CD4-positive, CD25-positive, alpha-beta regulatory T cell (primary cell): Measurements from ENCODE around the gene MRPL50. TPM values are rescaled to one million over a fixed set of nuclear protein-coding genes. Genes with fewer than 3 reads are reported as not detected.

ENCODE experiments used
- ATAC-seq, 2 donors: fragments of 150-1000 bp; cut with Tn5 transposase; one replicate each; pipeline ENCODE4 v1.10.0; 2021; ENCODE audit warnings: low read depth in 2 of 2, moderate number of reproducible peaks in 2 of 2, moderate library complexity in 1 of 2
- DNase-seq, 3 donors: peaks; one replicate each; pipeline versions ENCODE4 v3.0.0 to v3.0.0-alpha.2; 2012 to 2022; ENCODE audit warnings: mixed read lengths in 1 of 3
- H3K27ac ChIP-seq: one replicate; pipeline ENCODE4 v1.7.0; 2013; ENCODE audit warnings: mild to moderate bottlenecking, low read length; ENCODE audit not compliant: insufficient read depth, poor library complexity, severe bottlenecking
- H3K27me3 ChIP-seq: one replicate; pipeline ENCODE4 v1.7.0; 2013; ENCODE audit warnings: low read length; ENCODE audit not compliant: control insufficient read depth, insufficient read depth
- H3K36me3 ChIP-seq: one replicate; pipeline ENCODE4 v1.7.0; 2013; ENCODE audit warnings: mild to moderate bottlenecking, low read length, moderate library complexity; ENCODE audit not compliant: control insufficient read depth, insufficient read depth
- H3K4me1 ChIP-seq: 2 replicates; pipeline ENCODE4 v1.7.0; 2013; ENCODE audit warnings: mild to moderate bottlenecking, low read length; ENCODE audit not compliant: insufficient read depth, control insufficient read depth, poor library complexity, severe bottlenecking
- H3K4me3 ChIP-seq: one replicate; pipeline ENCODE4 v1.7.0; 2013; ENCODE audit warnings: low read depth, mild to moderate bottlenecking, low read length, moderate library complexity
- H3K9me3 ChIP-seq, 2 experiments: 1 replicate in 1 of 2; 2 replicates in 1 of 2; pipeline ENCODE4 v1.7.0; 2013; ENCODE audit warnings: low read length in 2 of 2, mild to moderate bottlenecking in 1 of 2, moderate library complexity in 1 of 2; ENCODE audit not compliant: control insufficient read depth in 2 of 2
- H3K27ac Mint-ChIP-seq, 3 donors: one replicate each; pipeline ENCODE4 v1.8.0; 2020 to 2022; ENCODE audit warnings: mild to moderate bottlenecking in 3 of 3, mixed read lengths in 3 of 3, moderate library complexity in 2 of 3
- H3K27me3 Mint-ChIP-seq: one replicate; pipeline ENCODE4 v1.8.0; 2022; ENCODE audit warnings: mild to moderate bottlenecking, mixed read lengths
- H3K36me3 Mint-ChIP-seq: one replicate; pipeline ENCODE4 v1.8.0; 2020; ENCODE audit warnings: mixed read lengths
- H3K4me1 Mint-ChIP-seq, 4 donors: one replicate each; pipeline ENCODE4 v1.8.0; 2020 to 2022; ENCODE audit warnings: mixed read lengths in 4 of 4, mild to moderate bottlenecking in 1 of 4
- H3K4me3 Mint-ChIP-seq, 4 donors: one replicate each; pipeline ENCODE4 v1.8.0; 2020 to 2022; ENCODE audit warnings: mild to moderate bottlenecking in 4 of 4, mixed read lengths in 4 of 4, moderate library complexity in 3 of 4
- H3K9me3 Mint-ChIP-seq, 7 donors: one replicate each; pipeline ENCODE4 v1.8.0; 2020 to 2022; ENCODE audit warnings: mixed read lengths in 7 of 7, mild to moderate bottlenecking in 3 of 7, moderate library complexity in 2 of 7
- polyA plus RNA-seq, 4 donors: library from polyadenylated mRNA; unstranded; fragments of 300-500 nt; fragmentation: Illumina TruSeq; gene quantifications; one replicate each; pipeline ENCODE4 v1.2.3, GENCODE V29; 2021
- total RNA-seq: library from RNA; stranded (reverse); gene quantifications from one replicate; pipeline ENCODE4 v1.2.3, GENCODE V29; 2022

The MRPL50 gene
- total and polyA plus RNA-seq, 5 donors from 2014 or later = 8.5 to 26.2 (median 18.1) TPM

DNA sequence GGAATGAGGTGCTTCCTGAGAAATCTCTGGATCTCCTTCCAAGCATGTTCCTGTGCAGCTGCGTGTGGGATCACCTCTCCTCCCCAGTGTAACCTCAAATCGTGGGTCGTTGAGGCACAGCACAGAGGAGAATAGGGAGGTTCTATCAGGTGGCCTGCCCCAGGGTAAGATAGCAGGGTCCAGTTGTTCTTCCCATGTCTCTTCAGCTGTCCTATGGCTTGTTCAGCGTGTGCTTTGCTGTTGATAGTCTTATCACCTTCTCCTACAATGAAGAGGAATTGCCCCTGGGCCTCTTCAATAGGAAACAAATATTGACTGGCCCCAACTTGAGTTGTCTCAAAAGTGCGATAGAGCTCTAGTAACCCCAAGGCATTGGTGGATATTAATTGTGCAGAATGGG is 36.0 kb downstream of the MRPL50 start:
- Histone ChIP-seq H3K36me3 (no peaks in the 10 kb centered on the region), H3K9me3 (no peaks in the 10 kb centered on the region), H3K27ac (no peak overlapping the region), H3K4me1 (no peaks in the 10 kb centered on the region), H3K4me3 (no peak overlapping the region), H3K27me3 (no peaks in the 10 kb centered on the region)
- Mint-ChIP-seq H3K36me3 (no peaks in the 10 kb centered on the region), H3K27ac (no peak overlapping the region), H3K27me3 (peaks cover 13% of the 10 kb centered on the region), H3K9me3 (peaks cover 0 to 1% (median 0%) of the 10 kb centered on the region in 7 donors), H3K4me1 (no peaks in the 10 kb centered on the region), H3K4me3 (no peak overlapping the region)
- ATAC-seq (no peak), DNase-seq (no peak)

DNA sequence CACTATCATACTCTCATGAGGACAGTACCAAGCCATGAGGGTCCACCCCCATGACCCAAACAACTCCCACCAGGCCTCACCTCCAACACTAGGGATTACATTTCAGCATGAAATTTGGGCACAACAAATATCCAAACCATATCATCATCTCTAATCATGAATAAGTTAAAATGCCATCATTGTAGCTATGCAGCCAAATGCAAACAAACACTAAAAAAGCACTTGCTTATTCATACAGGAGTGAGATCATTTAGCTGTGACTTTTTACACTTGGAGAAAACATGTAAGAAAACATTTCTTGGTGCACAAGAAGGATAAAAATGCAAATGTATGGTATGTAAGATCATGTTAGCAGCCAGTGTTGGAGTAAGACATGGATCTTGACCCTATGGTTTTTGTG is 37.8 kb downstream of the MRPL50 start:
- Mint-ChIP-seq H3K4me3 (no peak overlapping the region), H3K27me3 (peaks cover 8% of the 10 kb centered on the region), H3K36me3 (no peaks in the 10 kb centered on the region), H3K27ac (no peak overlapping the region), H3K4me1 (no peaks in the 10 kb centered on the region), H3K9me3 (peaks cover 0 to 1% (median 0%) of the 10 kb centered on the region in 7 donors)
- no peak overlapping the region for H3K4me3 ChIP-seq
- ATAC-seq = no peak
- H3K9me3 ChIP-seq = no peaks in the 10 kb centered on the region
- DNase-seq = no peak
- no peaks in the 10 kb centered on the region for H3K4me1 ChIP-seq
- no peaks in the 10 kb centered on the region for H3K36me3 ChIP-seq
- H3K27ac ChIP-seq = no peak overlapping the region
- no peaks in the 10 kb centered on the region for H3K27me3 ChIP-seq

DNA sequence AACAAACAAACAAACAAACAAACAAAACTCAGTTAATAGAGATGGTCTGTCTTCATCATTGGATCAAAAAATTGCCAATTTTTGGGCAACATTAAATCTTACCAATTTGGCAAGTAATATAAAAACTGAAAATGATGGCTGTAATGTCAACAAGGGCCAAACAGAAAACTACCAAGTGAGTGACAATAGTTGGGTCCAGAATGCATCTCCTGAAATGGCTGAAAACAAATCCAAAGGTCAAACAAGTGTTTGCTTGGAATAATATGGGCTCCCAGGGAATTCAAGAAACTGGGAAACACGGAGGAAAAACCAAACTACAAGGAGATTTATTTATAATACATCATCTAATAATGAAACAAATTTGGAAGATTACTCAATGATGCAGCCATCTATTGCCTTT is 38.7 kb downstream of the MRPL50 start:
- Histone ChIP-seq H3K27me3 (no peaks in the 10 kb centered on the region), H3K36me3 (no peaks in the 10 kb centered on the region), H3K4me3 (no peak overlapping the region), H3K4me1 (no peaks in the 10 kb centered on the region), H3K9me3 (no peaks in the 10 kb centered on the region), H3K27ac (no peak overlapping the region)
- H3K27me3 Mint-ChIP-seq = peaks cover 4% of the 10 kb centered on the region
- no peak overlapping the region for H3K4me3 Mint-ChIP-seq
- H3K27ac Mint-ChIP-seq = no peak overlapping the region
- H3K36me3 Mint-ChIP-seq = no peaks in the 10 kb centered on the region
- no peak for DNase-seq
- ATAC-seq = no peak
- H3K4me1 Mint-ChIP-seq = no peaks in the 10 kb centered on the region
- H3K9me3 Mint-ChIP-seq = peaks cover 0 to 1% (median 0%) of the 10 kb centered on the region in 7 donors

DNA sequence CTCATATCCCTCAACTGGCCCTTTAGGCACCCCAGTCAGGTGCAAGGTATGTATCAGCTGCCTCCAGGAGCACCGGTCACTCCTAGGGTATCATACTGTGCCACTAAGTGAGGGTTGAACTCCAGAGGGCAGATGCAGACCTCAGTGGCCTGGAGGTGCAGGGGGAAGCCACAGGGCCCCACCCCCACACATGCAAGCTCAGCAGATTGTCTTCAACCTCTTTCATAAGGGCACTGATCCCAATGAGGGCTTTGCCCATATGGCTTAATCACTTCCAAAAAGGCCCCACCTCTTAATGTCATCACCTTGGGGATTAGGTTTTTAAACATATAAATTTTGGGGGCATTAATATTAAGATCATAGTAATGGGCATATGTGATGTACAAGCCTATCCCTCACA is 41.8 kb downstream of the MRPL50 start:
- H3K36me3 Mint-ChIP-seq = no peaks in the 10 kb centered on the region

GRCh38 chr9:101354765-101355708 is 43.4 kb downstream of the MRPL50 start:
- H3K27me3 ChIP-seq = no peaks in the 10 kb centered on the region

More for the DNA sequence above, 41.8 kb downstream of the MRPL50 start:
- no peaks in the 10 kb centered on the region for H3K4me1 Mint-ChIP-seq
- no peak overlapping the region for H3K27ac Mint-ChIP-seq
- no peaks in the 10 kb centered on the region for H3K9me3 ChIP-seq
- DNase-seq (no peak), ATAC-seq (no peak)
- H3K36me3 ChIP-seq = no peaks in the 10 kb centered on the region
- H3K27ac ChIP-seq = no peak overlapping the region
- H3K9me3 Mint-ChIP-seq = peaks cover 0 to 3% (median 0%) of the 10 kb centered on the region in 7 donors
- no peak overlapping the region for H3K4me3 Mint-ChIP-seq
- H3K27me3 Mint-ChIP-seq = no peaks in the 10 kb centered on the region
- no peaks in the 10 kb centered on the region for H3K4me1 ChIP-seq
- H3K4me3 ChIP-seq = no peak overlapping the region
- H3K27me3 ChIP-seq = no peaks in the 10 kb centered on the region

GRCh38 chr9:101354143-101354764 is 44.2 kb downstream of the MRPL50 start:
- Mint-ChIP-seq H3K4me1 (no peaks in the 10 kb centered on the region), H3K36me3 (no peaks in the 10 kb centered on the region), H3K4me3 (no peak overlapping the region), H3K9me3 (peaks cover 0 to 2% (median 0%) of the 10 kb centered on the region in 7 donors), H3K27me3 (peaks cover 5% of the 10 kb centered on the region), H3K27ac (no peak overlapping the region)
- DNase-seq = no peak
- Histone ChIP-seq H3K4me1 (no peaks in the 10 kb centered on the region), H3K27me3 (no peaks in the 10 kb centered on the region), H3K4me3 (no peak overlapping the region), H3K27ac (no peak overlapping the region), H3K9me3 (no peaks in the 10 kb centered on the region), H3K36me3 (no peaks in the 10 kb centered on the region)
- no peak for ATAC-seq

More at GRCh38 chr9:101354765-101355708, 43.4 kb downstream of the MRPL50 start:
- Histone ChIP-seq H3K9me3 (no peaks in the 10 kb centered on the region), H3K4me3 (no peak overlapping the region), H3K36me3 (no peaks in the 10 kb centered on the region), H3K4me1 (no peaks in the 10 kb centered on the region), H3K27ac (no peak overlapping the region)
- no peaks in the 10 kb centered on the region for H3K36me3 Mint-ChIP-seq
- ATAC-seq (no peak), DNase-seq (no peak)
- H3K27ac Mint-ChIP-seq = no peak overlapping the region
- no peaks in the 10 kb centered on the region for H3K4me1 Mint-ChIP-seq
- H3K27me3 Mint-ChIP-seq = peaks cover 5% of the 10 kb centered on the region
- no peak overlapping the region for H3K4me3 Mint-ChIP-seq
- peaks cover 0 to 2% (median 0%) of the 10 kb centered on the region in 7 donors for H3K9me3 Mint-ChIP-seq

GRCh38 chr9:101353683-101354082 is 44.7 kb downstream of the MRPL50 start:
- Histone ChIP-seq H3K4me3 (no peak overlapping the region), H3K36me3 (no peaks in the 10 kb centered on the region), H3K27ac (no peak overlapping the region), H3K4me1 (no peaks in the 10 kb centered on the region), H3K27me3 (no peaks in the 10 kb centered on the region), H3K9me3 (no peaks in the 10 kb centered on the region)
- ATAC-seq (no peak), DNase-seq (no peak)
- no peak overlapping the region for H3K4me3 Mint-ChIP-seq
- peaks cover 5% of the 10 kb centered on the region for H3K27me3 Mint-ChIP-seq
- H3K36me3 Mint-ChIP-seq = no peaks in the 10 kb centered on the region
- peaks cover 0 to 2% (median 0%) of the 10 kb centered on the region in 7 donors for H3K9me3 Mint-ChIP-seq
- H3K4me1 Mint-ChIP-seq = no peaks in the 10 kb centered on the region
- H3K27ac Mint-ChIP-seq = no peak overlapping the region
